Right forelimb (tissue), 1 donor: ENCODE data around the gene FIGNL2.
A peak's percentile ranks its signal among the peaks of the same experiment; 100 is the strongest.

Experiments
- DNase-seq: peaks from one replicate; pipeline ENCODE4 v3.0.0-alpha.2; 2018

The FIGNL2 gene

DNA sequence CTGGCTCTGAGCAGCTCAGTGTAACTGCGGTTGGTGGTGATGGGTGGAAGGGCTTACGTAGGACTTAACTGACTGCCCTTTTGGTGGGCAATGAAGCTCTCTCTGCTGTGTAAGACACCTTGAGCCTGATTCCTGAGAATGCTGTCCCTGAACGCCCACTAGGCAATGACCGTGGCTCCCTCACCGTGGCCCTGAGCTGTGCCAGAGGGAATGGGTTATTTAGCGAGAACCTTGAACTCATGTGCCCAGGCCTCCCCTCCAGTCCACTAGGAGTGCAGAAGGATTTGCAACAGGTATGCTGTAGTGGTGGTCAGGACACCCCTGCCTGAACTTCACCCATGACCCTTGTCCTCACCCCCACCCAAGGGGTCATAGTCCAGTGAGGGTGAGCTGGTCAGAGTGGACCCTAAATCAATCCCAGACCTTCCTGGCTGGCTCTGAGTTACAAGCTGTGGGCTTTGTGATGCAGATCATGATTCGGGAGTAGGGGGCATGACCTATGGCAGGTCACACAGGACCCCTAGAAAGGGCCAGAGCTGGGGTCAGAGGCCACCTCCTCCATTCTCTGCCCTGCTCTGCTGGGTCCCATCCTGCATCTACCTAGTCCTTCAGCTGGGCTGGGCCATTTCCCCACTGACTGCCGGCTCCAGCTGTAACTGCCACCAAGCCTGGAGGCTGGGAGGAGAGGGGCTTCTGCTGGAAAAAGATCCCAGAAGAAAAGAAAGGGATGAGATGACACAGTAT, 24.9 kb upstream of the FIGNL2 start:
- DNase-seq, result no peak

DNA sequence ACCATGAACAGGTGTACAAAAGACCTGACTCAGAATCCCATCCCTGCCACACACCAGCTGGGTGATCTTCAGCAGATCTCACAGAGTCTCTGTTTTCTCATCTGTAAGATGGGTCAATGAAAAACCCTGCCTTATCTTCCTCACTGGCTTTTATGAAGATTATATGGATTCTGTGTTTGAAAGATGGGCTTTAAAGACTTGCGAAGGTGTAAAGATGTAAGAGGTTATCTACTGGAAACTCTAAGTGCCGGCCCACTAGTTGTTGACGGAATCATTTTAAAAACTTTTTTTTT, 24.1 kb upstream of the FIGNL2 start:
- no peak for DNase-seq

DNA sequence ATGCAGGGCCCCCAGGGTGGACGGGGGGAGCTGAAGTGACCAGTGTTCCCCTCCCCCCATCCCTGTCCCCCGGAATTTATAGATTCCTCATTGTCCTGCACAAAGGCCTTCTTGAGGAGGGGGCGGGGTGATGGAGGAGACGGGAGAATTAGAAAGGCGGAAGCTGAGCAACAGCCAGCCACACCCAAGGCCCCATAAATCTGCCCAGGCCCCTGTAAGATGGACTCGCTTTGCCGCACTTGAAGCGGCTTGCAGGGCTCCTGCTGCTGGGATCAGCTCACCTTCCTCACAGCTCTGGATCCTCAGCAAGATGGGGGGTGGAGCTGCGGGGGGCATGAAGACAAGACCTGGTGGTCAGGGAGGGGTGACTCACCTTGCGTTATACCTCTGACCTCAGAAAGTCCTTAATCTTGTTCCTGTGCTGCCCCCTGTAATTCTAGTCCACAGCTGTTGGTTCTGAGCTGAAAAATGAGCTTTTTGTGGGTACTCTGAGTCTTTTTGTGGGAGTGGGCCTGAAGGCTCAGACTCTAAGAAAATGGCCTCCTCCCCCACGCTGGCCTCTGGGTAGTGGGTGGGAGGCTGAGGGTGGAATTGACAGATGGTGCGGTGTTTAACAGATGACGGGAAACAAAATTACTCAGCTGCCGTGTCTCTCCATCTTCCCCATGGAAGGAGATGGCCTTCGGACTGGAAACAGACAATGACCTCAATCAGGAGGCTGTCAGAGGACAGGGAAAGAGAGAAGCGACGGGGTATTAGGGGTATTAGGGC, 23.6 kb upstream of the FIGNL2 start:
- DNase-seq, result no peak

- DNase-seq, result no peak
Observed at GRCh38 chr12:51871126-51871525, 22.6 kb upstream of the FIGNL2 start.

DNA sequence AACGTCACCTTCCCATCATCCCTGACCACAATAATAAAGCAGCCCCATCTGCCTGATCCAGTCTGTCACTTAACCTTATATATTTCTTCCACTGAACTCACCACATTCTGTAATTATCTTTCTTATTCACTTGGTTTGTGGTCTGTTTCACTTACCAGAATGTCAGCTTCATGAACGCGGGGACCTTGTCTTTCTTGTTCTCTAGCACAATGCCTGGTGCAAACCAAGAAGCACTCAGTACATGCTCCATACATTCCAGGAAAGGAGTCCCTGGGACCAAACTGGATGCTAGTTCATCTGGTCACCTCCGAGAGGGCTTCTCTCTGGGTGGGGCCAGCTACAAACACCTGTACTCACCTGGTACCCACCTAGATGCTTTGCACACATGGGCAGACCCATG, 22.0 kb upstream of the FIGNL2 start:
- DNase-seq, result no peak

- no peak for DNase-seq
Observed at GRCh38 chr12:51869931-51870330, 21.4 kb upstream of the FIGNL2 start.

DNA sequence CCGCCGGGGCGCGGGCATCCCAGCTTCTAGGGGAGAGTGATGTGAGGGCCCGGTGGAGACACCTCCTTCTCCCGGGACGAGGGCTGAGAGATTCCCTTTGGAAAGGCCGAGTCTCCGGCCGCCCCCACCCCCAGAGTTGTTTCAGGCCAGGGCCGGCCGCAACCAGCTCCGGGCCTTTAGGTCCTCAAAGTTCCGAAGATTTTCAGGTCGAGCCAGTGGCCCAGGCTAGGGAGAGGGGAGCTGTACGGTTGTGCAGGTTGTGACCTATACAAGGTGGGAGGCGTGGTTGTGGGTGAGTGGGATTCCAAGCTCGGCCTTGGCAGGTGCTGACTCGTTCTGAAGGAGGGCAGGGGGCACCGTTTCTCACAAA, 21.0 kb upstream of the FIGNL2 start:
- DNase-seq, result no peak

DNA sequence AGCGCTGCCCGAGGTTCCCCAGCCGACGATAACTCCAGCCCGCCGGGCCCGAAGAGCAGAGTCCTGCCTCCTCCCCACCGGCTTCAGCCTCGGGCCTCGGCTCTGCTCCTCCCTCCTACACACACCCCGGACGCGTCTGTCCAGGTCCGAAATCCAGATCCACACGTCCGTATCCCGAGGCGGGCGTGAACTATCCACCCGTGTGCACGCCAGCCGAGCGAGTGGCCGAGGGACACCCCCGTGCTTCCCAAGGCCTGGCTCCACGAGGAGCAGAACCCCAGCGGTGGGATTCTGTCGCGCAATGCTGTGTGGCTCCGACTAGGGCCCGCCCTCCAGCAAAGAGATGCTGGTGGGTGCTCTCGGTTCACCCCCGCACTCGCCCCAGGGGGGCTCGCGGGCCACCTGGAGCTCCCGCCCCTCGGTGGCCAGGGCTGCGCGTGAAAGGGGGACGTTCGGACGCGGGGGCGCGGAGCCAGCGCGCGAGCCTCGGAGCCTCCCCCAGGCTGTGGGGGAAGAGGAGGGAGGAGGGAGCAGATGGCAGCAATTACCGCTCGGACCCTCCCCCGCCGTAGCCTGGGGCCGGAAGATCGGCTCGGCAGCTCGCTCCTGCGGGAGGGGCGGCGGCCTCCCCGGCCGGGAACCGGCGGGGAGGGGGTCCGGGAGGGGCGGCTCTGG, 20.4 kb upstream of the FIGNL2 start:
- peak; percentile 73 for DNase-seq

- no peak for DNase-seq
Observed at GRCh38 chr12:51867796-51868428, 19.4 kb upstream of the FIGNL2 start.

DNA sequence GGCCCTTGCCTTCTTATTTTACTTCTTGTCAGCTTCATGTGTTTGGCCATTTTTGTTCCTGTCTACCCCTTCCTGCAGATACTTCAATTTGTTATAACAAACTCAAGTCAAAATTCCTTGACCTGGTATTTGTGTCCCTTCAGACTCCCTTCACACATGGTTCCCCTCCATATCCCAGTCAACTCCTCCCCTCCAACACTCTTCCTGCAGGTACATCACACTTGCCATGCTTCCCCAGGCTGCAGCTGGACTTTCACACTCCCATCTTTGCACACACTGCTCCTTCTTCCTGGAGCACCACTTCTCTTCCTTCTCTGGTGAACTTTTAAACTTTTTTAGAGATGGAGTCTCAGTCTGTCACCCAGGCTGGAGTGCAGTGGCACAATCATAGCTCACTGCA, 18.9 kb upstream of the FIGNL2 start:
- DNase-seq, result no peak

DNA sequence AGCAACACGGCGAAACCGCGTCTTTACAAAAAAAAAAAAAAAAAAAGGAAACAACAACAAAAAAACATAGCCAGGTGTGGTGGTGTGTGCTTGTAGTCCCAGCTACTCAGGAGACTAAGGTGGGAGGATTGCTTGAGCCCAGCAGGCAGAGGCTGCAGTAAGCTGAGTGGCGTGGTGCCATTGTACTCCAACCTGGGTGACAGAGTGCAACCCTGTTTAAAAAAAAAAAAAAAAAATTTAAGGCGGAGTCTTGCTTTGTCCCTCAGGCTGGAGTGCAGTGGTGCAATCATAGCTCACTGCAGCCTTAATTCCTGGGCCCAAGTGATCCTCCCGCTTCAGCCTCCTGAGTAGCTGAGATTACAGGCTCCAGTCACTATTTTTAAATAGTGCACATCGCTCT, 18.2 kb upstream of the FIGNL2 start:
- no peak for DNase-seq

DNA sequence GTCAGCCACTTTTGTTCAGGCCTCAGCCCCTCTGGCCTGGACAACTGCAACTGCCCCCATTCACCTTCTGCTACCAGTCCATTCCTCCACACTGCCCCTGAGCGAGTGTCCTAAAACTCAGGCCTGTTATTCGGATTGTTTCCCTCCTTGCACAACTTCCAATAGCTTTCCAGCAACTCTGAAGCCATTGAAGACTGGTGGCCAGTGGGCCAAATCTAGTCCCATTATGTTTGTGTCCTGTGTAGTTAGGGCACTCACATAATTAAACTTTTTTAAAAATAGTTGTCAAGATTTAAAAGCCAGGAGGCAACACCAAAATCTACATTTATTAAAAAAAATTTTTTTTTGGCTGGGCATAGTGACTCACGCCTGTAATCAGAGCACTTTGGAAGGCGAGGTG, 17.8 kb upstream of the FIGNL2 start:
- no peak for DNase-seq

- DNase-seq, result no peak
Observed at GRCh38 chr12:51865757-51866270, 17.3 kb upstream of the FIGNL2 start.

DNA sequence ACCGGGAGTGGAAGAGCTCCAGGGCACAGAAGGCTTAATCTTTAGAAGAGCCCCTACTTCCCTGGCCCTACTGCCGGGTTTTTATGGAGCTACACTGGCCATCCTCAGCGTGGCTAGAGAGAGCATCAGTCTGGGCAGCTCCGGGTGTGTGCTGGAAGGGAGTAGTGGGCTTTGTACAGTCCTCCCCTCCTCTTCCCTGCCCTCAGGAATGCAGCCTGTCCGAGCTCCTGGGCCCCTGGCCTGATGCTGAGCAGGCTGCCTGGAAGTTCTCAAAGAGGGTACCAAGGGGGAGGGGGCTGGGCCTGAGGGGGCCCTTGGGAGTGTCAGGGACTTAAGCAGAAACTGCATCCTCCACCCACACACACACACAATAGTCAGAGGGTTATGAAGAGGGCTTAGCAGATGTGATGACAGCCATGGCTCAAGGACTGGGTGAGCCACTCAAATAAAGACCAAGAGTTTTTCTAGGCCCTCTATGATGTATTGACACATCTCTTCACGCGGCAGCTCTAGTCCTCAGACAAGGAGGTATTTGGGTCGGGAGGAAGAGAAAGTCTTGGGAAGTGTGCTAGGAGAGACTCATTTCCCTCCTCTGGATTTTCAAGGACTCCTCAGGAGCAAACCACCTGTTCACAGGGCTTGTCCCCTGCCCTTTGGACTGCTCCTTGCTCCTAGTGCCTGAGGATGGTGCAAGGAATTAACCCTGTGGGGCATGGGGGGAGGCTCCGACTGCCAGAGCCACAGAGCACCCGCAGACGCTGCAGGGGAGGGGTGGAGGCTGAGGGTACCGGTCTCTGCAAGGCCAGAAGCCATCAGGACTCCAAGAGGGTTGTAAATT, 16.5 kb upstream of the FIGNL2 start:
- no peak for DNase-seq

GRCh38 chr12:51863933-51864832, 15.7 kb upstream of the FIGNL2 start:
- DNase-seq, result peak; percentile 80

GRCh38 chr12:51863363-51863932, 14.9 kb upstream of the FIGNL2 start:
- no peak for DNase-seq

GRCh38 chr12:51862947-51863346, 14.4 kb upstream of the FIGNL2 start:
- DNase-seq, result no peak

DNA sequence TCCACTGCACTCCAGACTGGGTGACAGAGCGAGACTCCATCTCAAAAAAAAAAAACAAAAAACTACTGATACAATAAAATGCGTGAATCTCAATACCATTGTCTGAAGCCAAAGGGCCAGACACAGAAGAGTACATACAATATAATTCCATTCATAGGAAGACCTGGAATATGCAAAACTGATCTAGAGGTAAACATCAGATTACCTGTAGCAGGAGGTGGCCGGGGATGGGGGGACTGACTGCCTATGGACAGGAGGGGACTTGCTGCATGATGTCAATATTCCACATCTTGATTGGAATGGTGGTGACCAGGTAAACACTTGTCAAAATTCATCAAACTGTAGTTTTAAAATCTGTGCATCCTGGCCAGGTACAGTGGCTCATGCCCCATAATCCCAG, 12.5 kb upstream of the FIGNL2 start:
- DNase-seq, result no peak

- DNase-seq, result peak; percentile 74
Observed at GRCh38 chr12:51855586-51856428, 7.3 kb upstream of the FIGNL2 start.
